ENCODE measurements around the gene COLQ. TPM values are rescaled to one million over a fixed set of nuclear protein-coding genes. Genes with fewer than 3 reads are reported as not detected.
A peak's percentile ranks its signal among the peaks of the same experiment; 100 is the strongest.
"Not testable (repeated sequence)": the region's sequence is repeated elsewhere in the genome, so short reads cannot be mapped to it uniquely, and the experiment has no call there.

The COLQ gene
- total RNA-seq, 1 experiment from 2014 or later, result 0.40 TPM

DNA sequence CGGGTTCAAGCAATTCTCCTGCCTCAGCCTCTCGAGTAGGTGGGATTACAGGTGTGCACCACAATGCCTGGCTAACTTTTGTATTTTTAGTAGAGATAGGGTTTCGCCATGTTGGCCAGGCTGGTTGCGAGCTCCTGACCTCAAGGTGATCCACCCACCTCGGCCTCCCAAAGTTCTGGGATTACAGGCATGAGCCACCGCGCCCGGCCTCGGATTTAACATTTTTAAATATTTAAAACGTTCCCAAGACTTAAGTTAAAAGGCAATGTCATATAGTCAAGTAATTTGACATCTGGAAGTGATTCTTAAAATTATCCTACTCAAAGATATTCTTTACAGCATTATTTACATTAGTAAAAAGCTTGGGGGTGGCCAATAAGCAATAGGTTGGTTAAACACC, 64.6 kb downstream of the COLQ start:
- DNase-seq (ENCODE audit: low read depth), result not testable (repeated sequence)

DNA sequence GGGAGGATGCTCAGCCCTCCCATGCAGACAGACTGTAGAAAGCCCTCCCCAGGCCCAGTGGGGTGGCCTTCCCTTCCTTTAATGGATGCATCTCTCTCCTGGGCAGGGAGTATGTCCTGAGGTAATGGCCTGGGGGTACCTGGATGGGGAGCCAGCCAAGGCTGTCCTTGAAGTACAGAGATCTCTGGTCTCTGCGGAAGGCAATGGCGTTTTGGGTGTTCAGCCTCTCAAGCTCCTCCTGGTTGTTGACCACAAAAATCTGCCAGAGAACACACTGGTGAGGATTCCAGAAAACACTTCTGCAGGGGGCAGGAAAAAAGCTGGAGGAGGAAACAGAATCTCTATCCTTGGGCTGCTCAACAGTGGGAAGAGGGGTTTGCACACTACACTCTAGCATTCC, 65.2 kb downstream of the COLQ start:
- no peak for DNase-seq (ENCODE audit: low read depth)

DNA sequence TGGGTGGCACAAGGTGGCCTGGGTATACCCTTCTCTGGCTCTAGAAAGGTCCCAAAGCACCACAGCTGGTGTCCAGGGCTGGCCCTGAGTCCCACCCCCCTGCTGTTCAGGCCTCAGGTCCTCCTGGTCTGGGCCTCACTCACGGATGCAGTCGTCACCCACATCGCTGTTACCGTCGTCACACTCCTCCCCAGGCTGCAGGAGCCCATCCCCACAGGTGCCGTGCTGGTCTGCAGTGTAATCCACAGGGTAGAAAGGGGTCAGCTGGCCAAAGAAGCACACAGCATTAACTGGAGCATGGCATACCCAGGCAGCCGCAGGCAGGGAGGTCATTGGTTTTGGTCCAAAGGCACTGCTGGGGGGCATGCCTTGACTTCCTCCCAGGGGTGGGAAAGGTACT, 65.8 kb downstream of the COLQ start:
- no peak for DNase-seq (ENCODE audit: low read depth)

DNA sequence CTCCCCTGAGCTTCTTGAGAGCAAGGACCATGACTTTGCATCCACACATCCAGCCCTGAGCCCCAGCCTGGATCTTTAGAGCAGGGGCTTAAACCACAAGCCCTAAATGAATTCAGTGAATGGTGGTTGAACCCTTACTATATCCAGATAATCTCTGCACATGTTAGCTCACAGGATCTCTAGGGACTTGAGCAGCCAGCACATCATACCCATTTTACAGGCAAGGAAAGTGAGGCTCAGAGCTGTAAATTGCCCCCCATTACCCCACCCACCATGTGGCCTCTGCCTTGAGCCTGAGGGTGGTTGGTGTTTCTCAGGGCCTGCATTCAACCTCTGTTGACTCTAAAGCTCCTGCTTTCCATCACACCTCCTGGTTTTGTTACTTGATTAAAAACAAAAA, 66.5 kb downstream of the COLQ start:
- DNase-seq (ENCODE audit: low read depth), result no peak

GRCh38 chr3:15453991-15454625, 67.4 kb downstream of the COLQ start:
- no peak for DNase-seq (ENCODE audit: low read depth)

DNA sequence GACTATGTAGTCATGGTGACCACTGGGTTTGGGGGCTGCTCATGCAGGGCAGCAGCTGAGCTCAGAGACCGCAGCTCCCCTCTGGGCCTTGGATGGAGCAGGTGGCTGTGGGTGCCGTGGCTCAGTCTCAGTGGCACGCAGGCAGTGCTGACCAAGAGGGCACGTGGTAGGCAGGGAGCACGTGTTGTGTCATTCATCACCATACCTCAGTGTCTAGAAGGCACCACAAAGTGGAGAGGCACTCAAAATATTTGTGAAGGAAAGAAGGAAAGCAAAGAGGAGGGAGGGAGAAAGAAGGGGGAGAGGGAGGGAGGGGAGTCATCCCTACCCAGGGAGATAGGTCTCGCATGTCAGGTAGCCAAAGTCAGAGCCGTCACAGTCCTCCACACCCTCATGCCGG, 68.0 kb downstream of the COLQ start:
- no peak for DNase-seq (ENCODE audit: low read depth)

DNA sequence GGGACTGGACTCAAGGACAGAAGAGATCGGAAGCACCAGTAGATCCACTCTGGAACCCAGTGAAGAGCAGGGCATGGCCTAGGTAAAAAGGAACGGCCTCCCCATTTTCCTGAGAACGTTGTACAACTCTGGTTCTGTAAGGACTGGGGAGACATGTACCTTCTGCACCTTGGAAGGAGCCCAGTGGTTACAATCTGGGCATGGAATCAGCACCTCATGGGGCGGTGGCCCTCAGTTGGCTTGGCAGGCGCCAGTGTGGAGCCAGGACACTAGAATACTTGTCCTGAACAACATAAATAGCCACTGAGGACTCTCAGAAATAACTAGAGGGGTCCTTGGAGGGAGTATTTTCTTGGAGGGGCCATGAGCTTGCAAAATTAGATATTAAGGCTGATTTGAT, 68.5 kb downstream of the COLQ start:
- DNase-seq (ENCODE audit: low read depth), result no peak

- no peak for DNase-seq (ENCODE audit: low read depth)
Measured at GRCh38 chr3:15452156-15452555, 69.3 kb downstream of the COLQ start.

DNA sequence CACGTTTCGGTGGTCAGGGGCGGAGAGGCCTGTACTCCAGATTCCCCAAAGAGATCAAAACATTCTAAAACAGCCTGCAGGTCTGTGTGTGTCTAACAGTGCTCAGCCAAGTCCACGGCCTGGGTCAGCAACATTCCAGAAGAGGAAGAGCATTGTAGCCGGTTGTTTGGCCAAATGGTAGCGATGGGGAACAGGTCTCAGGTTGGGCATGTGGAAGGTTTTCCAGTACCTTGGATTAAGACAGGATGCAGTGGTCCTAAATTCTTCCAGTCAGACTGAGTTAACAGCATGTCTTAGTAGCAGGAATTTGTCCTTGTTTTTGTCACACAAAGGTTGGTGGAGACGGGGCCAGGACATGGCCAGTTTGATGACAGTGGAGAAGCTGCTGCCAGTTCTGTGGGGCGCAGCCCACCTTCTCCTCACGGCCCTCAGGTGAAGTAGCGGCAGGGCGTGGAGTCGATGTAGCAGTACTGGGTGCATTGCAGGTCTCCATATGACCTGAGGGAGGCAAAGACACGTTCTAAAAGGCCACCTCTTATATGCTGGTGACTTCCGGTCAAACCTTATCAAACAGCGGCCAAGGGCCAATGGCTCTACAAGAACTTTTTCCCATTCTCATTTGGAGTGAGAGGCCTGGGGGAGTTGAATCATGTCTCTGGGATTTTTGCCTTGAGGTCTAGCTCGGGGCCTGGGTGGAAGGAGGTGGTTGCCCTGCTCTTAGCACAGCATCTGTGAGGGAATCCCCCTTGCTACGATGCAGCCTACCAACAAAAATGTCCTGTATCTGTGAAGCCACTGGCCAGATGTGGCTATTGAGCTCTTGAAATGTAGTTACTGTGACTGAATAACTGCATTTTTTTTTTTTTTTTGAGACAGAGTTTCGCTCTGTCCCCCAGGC, 70.0 kb downstream of the COLQ start:
- DNase-seq (ENCODE audit: low read depth), result no peak

DNA sequence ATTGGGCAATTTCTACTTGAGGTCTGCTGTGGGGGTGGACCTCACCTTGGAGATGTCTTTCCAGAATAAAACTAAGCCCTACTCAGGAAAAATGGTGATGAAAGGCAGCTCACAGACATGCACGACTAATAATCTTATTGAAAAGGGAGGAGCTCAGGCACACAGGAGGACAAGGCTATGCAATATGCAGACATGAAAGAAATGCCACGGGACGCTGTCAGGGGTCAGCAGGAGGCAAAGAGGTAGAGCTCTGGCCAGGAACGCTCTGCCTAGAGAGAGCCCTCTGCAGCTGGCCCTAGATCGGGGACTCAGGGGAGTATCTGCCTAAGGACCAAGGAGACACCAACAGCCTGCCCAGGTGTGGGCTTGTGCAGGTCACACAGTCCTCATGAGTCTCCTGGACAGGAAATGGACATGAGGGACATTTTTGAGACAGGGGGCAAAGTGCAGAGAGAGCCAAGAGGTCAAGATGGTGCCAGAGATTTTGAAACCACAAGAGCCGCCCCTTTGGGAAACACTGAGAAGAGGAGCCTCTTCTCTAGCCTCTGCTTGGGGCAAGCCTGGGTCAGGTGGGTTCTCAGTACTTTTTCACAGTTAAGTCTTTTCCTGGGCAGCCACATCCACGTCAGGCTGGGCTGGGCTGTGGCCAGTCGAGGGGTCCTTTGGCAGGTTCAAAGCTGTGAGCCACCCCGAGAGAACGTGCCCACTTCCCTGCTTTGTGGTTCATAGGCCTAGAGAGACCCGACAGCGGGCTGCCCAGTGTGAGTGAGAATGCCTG, 70.9 kb downstream of the COLQ start:
- no peak for DNase-seq (ENCODE audit: low read depth)

DNA sequence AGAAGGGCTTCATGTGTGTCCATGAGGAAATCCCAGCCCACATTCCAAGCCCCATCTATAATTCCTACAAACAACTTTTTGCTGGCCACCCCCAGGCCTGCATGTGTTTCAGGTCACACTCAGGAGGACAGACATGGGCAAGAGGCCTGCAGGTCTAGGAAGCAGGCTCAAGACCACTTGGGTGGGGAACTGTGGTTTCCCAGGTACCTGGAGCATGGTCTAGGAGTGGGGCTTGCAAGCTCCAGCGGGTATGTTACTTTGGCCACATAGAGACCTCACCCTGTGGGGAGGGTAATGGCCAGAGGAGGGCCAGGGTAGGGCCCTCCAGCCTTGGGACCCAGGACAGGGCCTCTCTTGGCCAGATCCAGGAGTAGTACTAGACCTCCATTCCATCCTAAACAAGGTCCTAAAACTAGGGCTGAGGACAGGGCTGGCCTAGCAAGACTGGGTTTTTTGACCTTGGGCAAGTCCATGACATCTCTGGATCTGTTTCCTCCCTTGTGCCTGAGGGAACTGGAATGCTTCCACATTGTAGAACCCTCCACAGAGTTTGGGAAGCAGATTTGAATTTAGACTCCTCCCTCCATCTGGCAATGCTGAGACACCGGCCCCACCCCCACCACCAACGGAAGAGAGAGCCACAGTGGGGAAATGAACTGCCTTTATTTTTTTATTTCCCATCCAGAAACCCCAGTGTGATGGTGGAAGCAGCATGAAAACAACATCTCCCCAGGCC, 71.8 kb downstream of the COLQ start:
- DNase-seq (ENCODE audit: low read depth), result no peak

- DNase-seq (ENCODE audit: low read depth), result no peak
Measured at GRCh38 chr3:15443826-15444524, 77.5 kb downstream of the COLQ start.

DNA sequence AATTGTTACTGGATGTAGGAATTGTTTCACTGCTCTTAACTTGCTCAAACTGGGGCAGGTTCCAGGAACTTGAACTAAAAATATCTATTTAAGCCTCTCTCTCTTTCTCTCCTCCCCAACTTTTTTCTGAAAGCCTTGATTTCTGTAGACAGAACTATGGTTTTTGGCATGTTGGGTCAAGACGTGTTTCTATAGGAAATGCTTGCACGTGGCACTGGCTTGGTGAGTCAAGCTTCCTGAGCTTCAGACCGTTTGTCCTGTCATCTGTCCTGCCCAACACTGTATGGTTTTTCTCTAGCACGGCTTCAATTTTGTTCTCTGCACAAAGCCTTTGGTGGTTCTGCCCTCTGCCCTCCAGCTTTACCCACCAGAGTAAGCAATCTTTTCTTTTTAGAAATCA, 80.6 kb downstream of the COLQ start:
- DNase-seq (ENCODE audit: low read depth), result no peak

DNA sequence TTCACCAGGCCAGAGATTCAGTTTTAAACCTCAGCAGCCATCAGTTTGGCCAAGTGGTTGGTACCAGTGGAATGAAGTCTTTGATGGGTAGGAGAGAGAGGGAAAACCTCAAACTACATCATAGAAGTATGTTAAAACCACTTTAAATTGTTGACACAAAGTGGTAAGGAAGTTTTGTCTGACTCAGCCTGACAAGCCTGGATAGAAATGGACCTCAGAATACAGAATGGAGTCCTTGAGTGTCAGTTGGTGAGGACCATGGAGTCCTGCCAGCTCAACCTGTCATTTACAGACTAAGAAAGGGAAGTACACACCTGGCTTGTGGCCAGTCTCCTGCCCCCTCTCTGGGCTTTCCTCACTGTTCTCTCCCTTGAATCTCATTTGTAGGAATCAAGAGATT, 82.0 kb downstream of the COLQ start:
- peak; percentile 47 for DNase-seq (ENCODE audit: low read depth)

DNA sequence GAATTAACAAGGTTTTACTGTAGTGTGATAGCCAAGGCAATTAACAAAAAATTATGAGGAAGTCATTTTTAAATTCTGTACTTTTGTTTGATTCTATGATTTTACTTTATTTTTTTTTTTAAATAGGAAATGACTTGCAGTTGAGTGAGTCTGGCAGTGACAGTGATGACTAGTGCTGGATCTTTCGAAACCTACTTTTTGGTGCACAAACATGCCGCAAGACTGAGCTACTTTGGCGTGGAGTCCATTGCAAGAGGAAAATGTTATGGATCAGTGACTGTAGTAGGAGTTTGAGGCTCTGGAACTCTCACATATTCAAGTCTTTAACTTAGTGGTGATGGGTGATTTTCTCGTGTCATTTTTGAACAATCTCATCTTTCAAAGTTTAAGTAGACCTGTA, 82.5 kb downstream of the COLQ start:
- DNase-seq (ENCODE audit: low read depth), result no peak

DNA sequence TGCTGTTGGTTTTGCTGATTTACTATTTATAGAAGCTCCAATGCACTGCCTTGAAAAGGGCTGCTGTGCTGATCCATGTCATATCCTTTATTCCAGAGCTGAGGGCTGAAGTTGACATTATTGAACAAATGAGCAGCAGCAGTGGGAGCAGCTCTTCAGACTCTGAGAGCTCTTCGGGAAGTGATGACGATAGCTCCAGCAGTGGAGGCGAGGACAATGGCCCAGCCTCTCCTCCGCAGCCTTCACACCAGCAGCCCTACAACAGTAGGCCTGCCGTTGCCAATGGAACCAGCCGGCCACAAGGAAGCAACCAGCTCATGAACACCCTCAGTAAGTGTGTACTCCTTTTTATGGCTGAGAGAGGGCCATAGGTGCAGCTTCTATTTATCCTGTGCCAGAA, 85.3 kb downstream of the COLQ start:
- DNase-seq (ENCODE audit: low read depth), result no peak

GRCh38 chr3:15434756-15435155, 86.8 kb downstream of the COLQ start:
- no peak for DNase-seq (ENCODE audit: low read depth)

DNA sequence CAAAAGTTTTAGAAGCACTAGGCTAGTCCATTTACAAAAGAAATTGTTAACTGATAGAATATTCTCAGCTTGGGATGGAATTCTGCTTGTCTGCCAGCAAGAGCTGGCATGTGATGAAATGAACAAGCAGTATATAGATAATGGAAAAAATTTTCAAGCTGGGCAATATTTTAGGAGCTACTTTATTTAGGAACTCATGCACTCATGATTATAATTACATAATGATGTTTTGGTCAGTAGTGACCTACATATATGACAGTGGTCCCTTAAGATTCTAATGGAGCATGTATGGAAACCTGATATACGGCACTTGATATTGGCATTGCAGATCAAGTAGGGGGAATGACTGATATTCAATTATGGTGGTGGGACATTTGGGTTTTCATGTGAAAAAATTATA, 88.0 kb downstream of the COLQ start:
- DNase-seq (ENCODE audit: low read depth), result no peak

- DNase-seq (ENCODE audit: low read depth), result no peak
Measured at GRCh38 chr3:15431256-15431837, 90.2 kb downstream of the COLQ start.

DNA sequence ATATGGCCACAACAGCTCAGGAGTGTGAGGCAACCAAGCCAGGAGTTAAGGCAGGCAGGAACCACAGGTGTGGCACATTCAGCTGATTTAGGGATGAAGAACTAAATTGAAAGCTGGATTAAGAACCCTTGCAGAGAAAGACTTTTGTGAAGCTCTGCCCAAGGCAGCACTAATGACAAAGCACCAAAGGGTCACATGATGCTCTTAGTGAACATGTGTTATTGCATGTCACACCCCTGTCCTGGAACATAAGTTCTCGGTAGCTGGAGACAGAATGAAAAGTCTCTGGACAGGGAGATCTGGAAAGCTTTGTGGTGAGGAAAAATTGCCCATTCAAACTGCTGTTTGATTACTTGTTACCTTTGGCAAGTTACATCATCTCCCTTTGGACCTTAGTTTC, 90.9 kb downstream of the COLQ start:
- no peak for DNase-seq (ENCODE audit: low read depth)

DNA sequence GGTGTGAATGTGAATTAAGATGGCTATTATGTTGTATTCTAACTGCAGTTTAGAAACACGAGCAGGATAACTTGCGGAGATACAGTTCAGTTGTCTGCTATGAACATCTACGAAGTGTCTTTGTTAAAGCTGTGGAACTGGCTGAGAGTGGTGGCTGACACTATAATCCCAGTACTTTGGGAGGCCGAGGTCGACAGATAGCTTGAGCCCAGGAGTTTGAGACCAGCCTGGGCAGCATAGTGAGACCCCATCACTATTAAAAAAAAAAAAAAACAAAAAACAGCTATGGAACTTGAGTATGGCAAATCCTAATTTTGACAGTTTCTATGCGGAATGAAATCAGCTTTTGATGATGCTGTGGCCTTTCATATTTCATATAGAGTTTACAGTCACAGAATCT, 92.4 kb downstream of the COLQ start:
- no peak for DNase-seq (ENCODE audit: low read depth)
